ENCODE results near the gene ONECUT1. TPM values are rescaled to one million over a fixed set of nuclear protein-coding genes. Genes with fewer than 3 reads are reported as not detected.

The ONECUT1 gene
- polyA plus RNA-seq, 3 donors: 0.08 to 0.23 TPM; not detected in 1

GRCh38 chr15:52710708-52711389 is 79.3 kb downstream of the ONECUT1 start:
- no peak for DNase-seq (ENCODE audit: extremely low read depth in 1 of 11, low read depth in 9 of 11, low spot score in 4 of 11)

- DNase-seq (ENCODE audit: extremely low read depth in 1 of 11, low read depth in 9 of 11, low spot score in 4 of 11): no peak
These were observed 80.0 kb downstream of the ONECUT1 start for GRCh38 chr15:52710050-52710707.

- DNase-seq (ENCODE audit: extremely low read depth in 1 of 11, low read depth in 9 of 11, low spot score in 4 of 11): peak in 1 of 11 donors; percentile 9
These were observed 80.8 kb downstream of the ONECUT1 start for GRCh38 chr15:52709187-52709981.

Other genes with a start within 250 kb of the ONECUT1 start
- gene ARPP19, start 221.3 kb downstream of the ONECUT1 start, polyA plus RNA-seq (ENCODE audit: insufficient read length in 3 of 3): 100 to 1,000 TPM; 123 to 146 (median 137) TPM
- 10 to 100 TPM; 37.7 to 53.6 (median 43.6) TPM for gene ATOSA, start 110.9 kb downstream of the ONECUT1 start, polyA plus RNA-seq (ENCODE audit: insufficient read length in 3 of 3)